Right kidney (tissue), 1 donor: ENCODE results near the gene FGR.
"Not testable (repeated sequence)": the region's sequence is repeated elsewhere in the genome, so short reads cannot be mapped to it uniquely, and the experiment has no call there.

Experiments
- DNase-seq: peaks from one replicate; pipeline ENCODE4 v3.0.0-alpha.2; 2016

Gene FGR

DNA sequence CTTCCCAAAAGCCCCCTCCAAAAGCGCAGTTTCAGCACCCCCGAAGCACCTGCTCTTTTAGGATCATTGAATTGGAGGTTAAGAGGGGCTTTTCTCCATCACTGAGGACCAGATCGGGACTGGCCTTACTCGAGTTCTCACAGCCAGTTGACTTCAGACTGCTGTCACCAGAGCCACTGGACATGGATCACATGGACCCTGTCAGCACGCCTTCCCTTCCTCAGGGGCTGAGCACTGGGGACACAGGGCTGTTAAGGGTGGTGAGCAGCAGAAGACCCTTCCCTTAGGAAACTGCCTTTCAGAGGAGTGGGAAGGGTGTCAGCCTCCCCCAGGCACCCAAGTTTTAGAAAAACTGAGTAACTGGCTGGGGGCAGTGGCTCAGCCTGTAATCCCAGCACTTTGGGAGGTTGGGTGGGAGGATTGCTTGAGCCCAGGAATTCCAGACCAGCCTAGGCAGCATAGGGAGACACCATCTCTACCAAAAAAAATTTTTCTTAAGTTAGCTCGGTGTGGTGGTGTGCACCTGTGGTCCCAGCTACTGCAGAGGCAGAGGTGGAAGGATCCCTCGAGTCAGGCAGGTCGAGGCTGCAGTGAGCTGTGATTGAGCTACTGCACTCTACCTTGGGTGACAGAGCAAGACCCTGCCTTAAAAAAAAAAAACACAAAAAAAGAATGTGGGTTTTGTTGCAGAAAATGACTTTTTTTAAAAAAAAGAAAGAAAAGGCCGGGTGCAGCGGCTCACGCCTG, 584 bp upstream of the FGR start:
- DNase-seq, result no peak

DNA sequence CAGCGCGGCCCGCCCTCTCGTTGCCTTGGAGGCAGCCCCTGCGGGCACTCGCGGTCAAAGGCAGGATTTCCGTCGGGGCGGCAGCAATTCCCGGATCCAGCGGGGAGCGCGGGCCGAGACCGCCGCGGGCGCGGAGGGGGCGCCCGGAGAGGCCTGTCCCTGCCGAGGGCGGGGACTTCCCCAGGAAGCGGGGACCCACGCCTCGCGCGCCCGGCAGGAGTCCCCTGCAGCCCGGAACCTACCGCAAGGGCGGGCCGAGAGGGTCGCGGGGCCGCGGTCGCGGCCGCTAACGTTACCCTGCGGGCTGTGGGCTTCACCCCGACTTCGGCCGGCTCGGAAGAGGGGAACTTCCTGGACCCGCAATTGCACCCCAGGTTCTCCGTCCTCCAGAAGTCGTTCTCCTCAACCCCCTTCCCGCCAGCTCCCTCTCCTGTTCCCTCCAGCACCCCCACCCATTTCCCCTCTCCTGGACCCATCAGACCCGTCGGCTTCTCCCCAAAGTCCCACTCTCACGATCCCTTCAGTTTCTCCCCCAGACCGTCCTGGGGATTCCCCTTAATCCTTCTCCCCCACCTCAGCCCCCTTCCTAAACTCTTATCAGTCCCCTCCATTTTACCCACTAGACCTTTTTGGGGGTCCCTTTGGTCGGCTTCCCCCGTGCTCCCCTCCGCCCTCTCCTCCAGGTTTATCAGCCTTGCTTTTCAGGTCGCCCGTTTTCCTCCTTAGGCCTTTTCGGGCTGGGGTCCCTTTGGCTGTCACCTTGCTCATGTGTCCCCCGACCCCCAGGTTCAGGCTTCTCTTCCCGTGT, 604 bp downstream of the FGR start:
- DNase-seq, result peak; percentile 66

DNA sequence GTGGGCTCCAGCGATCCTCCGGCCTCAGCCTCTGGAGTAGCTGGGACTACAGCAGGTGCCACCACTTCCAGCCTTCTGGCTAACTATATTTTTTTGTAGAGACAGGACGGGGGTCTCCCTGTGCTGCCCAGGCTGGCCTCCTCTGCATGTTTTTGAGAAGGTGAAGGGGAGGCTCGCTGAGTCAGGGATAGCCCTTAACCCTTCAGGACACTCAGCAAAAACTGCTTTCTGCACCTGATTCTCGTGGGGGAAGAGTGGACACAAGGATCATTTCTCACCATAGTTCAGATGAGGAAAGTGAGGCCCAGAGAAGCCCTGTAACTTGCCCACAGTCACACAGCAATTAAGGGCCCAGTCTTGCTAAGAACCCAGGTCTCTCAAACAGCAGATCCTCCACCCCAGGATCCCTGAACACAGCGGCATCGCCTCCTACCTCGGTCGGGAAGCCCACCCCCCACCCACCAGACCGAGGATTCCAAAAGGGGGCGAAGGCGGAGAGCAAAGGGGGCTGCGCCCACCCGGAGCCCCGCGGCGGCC, 1.3 kb downstream of the FGR start:
- DNase-seq, result no peak

DNA sequence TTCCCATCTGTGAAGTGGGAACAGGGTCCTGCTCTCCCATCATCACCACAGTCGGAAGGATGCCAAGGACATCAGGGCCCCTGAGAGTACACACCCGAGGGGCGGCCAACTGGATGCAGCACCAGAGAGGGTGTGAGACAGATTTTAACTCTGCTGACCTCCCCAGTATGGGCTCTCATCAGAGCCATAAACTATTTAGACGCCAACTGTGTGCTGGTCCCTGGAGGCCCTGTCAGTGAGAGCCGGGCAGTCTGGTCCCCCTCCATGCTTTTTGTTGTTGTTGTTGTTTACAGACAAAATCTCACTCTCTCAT, 1.7 kb downstream of the FGR start:
- DNase-seq, result no peak

DNA sequence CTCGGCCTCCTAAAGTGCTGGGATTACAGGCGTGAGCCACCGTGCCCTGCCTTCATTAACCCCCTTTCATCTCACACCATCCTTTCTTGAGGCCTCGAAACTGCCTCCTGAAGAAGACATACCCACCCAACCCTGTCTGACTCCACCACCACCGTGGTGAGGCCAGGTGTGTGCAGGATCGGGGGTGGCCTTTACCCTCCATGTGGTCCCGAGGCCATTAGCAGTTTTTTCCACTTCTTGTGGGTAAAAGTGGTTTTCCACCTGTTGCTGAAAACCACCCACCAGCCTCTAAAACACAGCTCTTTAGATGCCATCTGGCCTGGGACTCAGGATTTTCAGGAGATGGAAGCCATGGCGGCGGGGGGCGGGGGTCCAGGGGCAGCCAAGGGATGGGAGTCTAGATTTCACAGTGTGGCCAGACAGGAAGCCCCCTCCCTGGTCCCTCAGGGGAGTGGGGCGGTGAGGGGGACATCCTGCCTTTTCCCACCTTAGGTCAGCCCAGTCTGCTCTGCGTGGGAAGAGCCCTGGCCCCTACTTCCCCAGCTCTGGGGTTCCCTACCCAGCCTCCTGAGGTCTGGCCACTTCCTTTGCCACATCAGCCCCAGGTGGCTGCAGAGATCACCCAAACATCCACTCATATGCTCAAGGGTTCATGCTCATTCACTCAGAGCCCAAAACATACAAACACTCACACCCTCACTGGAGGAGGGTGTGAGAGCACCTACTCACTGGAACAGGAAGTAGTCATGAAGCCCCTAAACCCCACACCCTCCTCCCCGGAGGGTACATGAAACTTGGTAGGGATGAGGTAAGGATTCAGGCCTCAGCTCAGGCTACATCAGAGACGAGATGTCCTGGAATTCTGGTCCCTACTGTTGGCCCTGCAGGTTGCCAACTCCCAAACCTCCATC, 2.3 kb downstream of the FGR start:
- no peak for DNase-seq

DNA sequence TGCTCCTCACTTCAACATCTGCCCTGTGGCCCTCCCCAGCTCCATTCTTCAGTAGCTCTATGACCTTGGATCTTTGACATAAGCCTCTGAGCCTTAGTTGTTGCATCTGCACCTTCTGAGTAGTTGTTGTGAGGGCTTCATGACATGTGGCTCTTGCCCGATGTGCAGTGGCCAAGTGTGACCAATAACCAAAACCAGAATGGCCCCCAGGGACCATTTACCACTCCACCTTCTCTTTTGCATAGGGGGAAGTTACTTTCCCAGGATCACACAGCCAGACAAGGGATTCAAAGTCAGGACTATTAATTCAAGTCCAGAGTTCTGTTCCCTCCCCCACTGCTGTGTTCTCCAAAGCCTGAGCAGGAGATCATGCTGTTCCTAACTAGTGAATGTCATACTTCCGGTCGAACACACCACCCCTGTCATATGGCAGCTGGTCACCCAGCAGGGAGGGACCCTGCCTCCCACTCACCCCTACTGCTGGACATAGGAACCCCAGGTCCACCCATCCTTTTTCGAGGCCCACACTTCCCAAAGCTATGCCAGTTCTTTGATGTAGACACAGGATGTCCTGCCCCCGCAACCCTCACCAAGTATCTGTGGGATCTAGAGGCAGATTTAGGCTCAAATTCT, 4.0 kb downstream of the FGR start:
- no peak for DNase-seq

DNA sequence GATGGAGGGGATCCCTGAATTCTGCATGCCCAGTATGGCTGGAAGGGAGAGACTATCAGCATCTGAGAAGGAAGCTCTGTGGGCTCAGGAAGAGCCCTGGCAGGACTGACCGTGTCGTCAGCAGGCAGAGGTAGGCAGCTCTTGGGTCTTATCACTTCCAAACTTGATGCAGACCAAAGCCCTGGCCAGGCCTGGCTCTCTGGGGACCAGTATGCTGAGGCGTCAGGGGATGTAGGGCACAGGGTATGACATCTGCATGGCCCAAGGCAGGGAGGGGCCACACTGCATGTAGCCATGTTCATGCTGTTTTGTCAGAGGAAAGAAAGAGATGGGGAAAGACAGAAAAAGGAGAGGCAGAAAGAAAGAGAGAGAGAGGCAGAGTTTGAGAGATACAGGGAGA, 6.3 kb downstream of the FGR start:
- no peak for DNase-seq

DNA sequence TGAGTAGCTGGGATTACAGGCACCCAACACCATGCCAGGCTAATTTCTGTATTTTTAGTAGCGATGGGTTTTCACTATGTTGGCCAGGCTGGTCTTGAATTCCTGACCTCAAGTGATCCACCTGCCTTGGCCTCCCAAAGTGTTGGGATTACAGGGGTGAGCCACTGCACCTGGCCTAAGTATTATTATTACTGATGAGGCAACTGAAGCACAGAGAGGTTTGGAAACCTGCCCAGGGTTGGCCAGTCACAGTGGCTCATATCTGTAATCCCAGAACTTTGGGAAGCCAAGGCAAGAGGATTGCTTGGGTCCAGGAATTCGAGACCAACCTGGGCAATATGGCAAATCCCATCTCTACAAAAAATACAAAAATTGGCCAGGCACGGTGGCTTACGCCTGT, 7.3 kb downstream of the FGR start:
- not testable (repeated sequence) for DNase-seq

DNA sequence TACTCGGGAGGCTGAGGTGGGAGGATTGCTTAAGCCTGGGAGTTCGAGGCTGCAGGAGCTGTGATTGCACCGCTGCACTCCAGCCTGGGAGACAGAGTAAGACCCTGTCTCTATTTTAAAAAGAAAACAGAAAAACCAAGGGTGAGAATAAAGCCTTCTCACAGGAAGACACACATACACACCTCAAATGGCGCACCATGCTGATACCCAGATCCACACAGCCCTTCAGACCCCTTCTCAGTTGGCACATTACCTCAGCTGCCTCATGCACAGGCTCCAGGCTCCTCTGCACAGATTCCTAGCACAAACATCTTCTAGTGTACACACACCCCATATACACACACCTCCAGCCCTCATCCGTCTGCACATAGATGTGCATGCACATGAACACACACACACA, 7.9 kb downstream of the FGR start:
- no peak for DNase-seq

DNA sequence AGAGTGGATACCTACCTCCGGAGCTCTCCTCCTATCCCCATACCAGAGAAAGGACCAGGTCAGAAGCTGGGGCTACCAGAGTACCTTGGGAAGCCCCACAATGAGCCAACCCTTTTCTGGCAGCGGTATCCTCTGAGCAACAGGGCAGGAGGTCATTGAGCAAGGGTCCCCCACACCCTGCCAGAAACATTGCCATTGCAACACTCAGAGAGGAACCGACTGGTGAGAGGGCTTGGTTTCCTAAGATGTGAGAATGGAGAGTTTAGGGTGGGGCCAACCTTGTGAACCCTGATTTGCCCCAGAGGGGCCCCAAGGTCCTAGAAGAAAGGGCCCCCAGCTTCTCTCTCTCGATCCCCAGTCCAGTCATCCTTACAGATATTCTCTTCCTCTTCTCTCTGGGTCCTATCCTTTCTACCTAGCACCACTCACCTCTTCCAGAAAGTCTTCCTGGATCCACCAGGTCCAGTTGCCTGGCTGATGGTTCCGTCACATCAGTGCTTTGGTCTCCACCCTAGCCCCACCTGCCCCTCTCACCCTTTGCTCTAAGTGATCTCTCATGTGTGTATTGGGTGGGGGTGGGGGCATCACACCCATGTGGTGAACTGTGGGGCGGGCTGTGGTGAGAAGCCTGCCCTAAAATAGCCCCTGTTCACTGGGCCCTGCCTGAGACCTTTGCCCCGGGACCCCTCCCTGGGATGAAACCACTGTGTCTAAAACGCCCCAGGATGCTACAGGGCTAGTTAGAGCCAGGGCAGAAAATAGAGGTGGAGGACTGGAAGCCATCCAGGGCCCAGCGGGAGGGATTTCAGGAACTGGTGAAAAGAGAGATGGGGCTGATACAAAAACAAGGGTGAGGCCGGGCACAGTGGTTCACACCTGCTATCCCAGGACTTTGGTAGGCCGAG, 8.7 kb downstream of the FGR start:
- no peak for DNase-seq

DNA sequence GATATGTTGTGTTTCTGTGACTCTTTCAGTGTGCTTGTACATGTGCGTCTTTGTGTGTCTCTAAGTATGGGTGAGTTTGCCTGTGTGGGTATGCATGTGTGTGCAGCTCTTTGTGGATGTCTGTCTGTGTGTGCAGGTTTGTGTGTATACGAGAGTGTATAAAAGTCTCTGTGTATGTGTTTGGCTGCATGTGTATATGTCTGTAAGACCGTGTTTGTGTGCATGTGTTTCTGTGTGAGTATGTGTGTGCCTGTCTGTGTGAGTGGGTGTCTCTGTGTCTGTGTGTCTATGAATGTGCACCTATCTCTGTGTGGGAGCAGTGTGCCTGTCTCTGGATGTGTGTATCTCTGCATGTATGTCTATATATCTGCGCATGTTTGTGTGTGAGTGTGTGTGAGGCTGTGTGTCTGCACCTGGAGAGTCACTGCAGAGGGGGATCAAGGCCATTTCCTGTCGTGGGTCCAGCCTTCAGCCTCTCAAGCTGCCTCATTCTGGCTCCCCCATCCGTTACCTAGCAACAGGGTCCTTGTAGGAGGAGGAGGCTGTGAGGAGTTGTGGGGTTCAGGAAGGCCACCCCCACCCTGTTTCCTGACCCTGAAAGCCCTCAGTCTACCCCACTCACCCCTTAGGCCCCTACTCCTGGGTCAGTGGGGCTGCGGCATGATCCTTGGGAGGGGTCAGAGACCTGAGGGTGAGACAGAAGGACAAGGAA, 10.4 kb downstream of the FGR start:
- DNase-seq, result no peak

DNA sequence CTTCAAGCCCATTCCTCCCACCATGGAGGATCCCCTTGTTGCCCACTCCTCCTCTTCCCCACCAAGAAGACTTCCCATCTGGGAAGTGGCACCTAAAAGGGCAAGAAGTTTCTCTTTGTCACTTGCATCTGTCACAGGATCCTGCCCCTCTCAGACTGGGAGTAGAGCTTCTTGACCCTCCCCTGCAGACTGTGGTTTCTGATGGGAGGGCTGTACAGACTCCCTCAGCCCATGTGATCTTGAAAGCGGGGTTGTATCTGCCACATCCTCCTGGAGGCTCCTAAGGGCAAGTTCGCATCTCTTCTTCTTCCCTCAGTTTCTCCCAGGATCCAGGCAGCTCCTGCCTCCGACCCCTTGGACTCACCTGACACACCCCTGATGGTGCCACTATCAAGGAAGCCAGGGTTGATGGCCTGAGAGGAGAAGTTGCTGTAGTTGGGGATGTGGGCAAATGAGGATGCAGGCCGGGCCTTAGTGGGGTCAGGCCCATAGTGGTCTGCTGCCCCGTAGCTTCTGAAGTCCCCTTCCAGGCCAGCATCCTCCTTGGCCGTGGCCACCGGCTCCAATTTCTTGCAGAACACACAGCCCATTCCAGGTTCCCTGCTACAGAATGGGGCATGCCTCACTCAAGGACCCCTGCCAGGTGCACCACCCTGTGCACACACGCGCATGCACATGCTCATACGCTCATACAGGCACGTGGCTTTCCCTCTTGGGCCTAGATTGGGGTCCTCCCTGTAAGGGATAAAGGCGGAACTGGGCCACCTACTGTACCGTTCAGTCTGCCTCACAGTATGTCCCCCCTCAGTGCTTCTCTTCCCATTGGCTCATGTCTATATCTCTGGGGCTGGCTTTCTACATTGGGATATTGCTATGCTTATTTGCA, 11.4 kb downstream of the FGR start:
- DNase-seq, result no peak

DNA sequence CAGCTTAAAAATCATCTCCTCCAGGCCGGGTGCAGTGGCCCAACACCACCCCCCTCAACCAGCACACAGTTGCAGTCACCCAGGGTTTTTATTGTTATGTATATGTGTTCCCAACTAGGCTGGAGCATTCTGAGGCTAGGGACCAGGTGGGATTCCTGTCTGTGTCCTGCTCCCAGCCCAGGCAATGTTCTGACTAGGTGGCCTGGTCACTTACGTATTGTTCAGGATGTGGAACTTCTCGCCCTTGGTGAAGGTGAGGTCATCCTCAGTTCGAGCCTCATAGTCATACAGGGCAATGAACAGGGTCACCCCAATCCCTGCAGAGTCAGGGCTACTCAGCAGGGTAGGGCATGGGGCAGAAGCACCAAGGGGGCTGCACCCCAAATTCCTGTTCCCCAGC, 12.2 kb downstream of the FGR start:
- DNase-seq, result no peak

DNA sequence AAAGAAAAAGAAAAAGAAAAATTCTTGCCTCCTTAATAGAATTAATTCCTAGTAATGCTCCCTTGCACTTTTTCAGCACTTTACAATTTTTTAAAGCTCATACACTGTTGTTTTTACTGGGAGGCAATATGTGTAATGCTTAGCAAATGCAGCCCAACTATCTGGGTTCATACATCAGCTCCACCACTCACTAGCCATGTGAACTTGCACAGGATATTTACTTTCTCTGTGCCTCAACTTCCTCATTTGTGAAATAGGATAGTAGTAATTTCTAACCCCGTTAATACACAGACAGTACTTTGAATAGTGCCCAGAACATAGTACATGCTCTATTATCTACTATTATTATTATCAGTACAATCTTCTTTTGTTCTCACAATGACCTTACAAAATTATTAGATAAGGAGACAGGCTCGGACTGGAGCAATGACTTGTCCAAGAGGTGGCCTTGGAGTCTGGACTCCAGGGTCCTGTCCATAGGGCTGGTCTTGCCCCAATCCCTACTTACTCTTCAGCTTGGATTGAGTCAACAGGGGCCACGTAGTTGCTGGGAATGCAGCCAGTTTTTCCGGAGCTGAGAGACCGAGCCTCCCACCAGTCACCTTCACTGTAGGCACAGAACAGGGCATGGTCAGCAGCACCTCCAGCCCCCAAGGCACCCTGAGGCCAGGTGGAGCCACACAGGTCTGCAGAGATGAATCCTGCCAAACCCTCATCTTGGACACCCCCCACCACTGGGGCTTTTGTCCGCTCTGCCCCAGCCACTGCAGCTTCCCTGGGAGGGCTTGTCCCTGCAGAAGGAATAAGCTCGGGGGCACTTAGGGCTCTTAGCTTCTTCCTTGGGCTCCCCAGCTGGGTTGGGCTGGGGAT, 13.7 kb downstream of the FGR start:
- no peak for DNase-seq

DNA sequence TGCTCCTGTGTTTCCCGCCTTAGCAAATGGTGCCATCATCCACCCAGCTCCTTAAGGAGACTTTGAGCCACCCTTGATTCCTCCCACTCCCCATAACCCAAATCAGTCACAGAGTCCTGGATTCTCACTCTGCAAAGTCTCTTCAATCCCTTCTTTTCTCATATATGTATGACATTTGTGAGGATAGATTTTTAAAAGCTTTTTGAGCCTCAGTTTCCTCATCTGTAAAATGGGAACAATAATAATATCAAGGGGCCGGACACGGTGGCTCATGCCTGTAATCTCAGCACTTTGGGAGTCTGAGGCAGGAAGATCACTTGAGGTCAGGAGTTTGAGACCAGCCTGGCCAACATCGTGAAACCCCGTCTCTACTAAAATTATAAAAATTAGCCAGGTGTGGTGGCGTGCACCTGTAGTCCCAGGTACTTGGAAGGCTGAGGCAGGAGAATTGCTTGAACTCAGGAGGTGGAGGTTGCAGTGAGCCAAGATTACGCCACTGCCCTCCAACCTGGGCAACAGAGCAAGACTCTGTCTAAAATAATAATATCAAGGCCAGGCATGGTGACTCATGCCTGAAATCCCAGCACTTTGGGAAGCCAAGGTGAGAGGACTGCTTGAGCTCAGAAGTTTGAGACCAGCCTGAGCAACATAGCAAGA, 15.1 kb downstream of the FGR start:
- DNase-seq, result not testable (repeated sequence)

DNA sequence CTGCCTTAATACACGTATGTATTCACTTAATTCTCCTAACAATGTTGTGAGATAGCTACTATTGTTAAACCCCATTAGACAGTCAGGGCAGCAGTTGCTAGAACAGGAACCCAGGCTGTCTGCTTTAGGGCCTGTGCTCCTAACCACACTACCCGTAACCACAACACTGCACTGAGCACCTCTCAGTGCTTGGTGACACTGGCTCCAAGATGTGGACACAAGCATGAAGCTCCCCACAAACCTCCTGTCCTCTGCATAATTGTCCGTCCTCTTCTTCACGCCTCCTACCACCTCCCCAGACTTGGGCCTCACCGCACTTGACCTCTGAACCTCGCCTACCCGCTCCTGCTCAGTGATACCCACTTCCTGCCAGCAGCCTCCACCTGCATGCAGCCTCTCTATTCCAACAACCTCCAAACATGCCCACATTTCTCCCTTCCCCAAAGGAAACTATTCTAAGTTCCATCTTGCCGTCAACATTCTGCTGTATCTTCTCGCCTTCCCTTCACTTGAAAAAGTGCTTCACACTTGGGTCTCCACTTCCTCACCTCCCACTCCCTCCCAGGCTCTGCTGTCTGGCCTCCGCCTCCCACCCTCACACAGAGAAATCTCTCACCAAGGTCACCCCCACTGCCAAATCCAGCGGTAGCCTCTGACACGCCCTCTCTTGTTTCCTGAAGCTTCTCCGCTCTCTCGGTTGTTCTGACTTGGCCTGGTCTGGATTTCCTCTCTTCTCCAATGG, 16.5 kb downstream of the FGR start:
- no peak for DNase-seq

DNA sequence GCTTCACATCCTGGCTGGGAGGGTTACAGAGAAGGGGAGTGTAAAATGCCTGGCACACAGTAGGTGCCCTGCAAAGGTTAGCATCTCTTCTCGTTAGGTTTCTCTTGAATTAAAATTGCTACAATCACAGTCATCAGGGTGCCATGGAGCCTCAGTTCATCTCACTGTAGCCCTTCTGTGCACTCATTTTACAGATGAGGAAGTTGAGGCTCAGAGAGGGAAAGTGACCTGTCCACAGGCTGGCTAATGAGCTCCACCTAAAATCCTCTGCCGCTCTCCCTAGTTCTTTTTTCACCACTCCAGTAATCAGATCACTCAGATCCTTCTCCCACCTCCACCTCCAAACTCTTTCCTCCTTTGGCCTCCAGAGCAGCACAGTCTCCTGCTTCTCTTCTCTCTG, 17.6 kb downstream of the FGR start:
- DNase-seq, result no peak
